Activated T-cell treated with anti-CD3 and anti-CD28 coated beads, Interleukin-2, amount 50 U/mL, for 72 hours (primary cell): ENCODE results near the gene ATP8B1. TPM values are rescaled to one million over a fixed set of nuclear protein-coding genes. Genes with fewer than 3 reads are reported as not detected.

Experiments
- ATAC-seq, 2 donors: fragments of 150-1000 bp; cut with Tn5 transposase; replicated peaks in 1 of 2; 2 replicates each; pipeline ENCODE4 v1.10.0; 2021; ENCODE audit warnings: moderate library complexity in 2 of 2, mild to moderate bottlenecking in 1 of 2
- DNase-seq, 2 donors: peaks; one replicate each; pipeline ENCODE4 v3.0.0; 2021 to 2022; ENCODE audit warnings: mixed read lengths in 1 of 2
- H3K27ac Mint-ChIP-seq: one replicate; pipeline ENCODE4 v1.8.0; 2022; ENCODE audit warnings: mild to moderate bottlenecking, moderate library complexity, mixed read lengths
- H3K27me3 Mint-ChIP-seq: one replicate; pipeline ENCODE4 v1.8.0; 2022; ENCODE audit warnings: low read depth, mixed read lengths
- H3K36me3 Mint-ChIP-seq, 2 donors: one replicate each; pipeline ENCODE4 v1.8.0; 2022; ENCODE audit warnings: mixed read lengths in 2 of 2, mild to moderate bottlenecking in 1 of 2; ENCODE audit not compliant: insufficient read depth in 2 of 2
- H3K4me1 Mint-ChIP-seq: one replicate; pipeline ENCODE4 v1.8.0; 2022; ENCODE audit warnings: low read depth, mixed read lengths
- H3K4me3 Mint-ChIP-seq, 2 donors: one replicate each; pipeline ENCODE4 v1.8.0; 2022; ENCODE audit warnings: mild to moderate bottlenecking in 2 of 2, mixed read lengths in 2 of 2, moderate library complexity in 2 of 2
- H3K9me3 Mint-ChIP-seq, 2 donors: one replicate each; pipeline ENCODE4 v1.8.0; 2022; ENCODE audit warnings: mixed read lengths in 2 of 2
- total RNA-seq, 2 donors: library from RNA; stranded (reverse); gene quantifications; one replicate each; pipeline ENCODE4 v1.2.3, GENCODE V29; 2022

Gene ATP8B1
- total RNA-seq, 2 donors from 2014 or later: not detected

- Mint-ChIP-seq H3K4me1 (no peaks in the 10 kb centered on the region), H3K36me3 (no peaks in the 10 kb centered on the region), H3K9me3 (no peaks in the 10 kb centered on the region), H3K4me3 (no peak overlapping the region), H3K27ac (no peak overlapping the region), H3K27me3 (no peaks in the 10 kb centered on the region)
- ATAC-seq: no peak
- DNase-seq: no peak
Measured at GRCh38 chr18:57764087-57764486, 39.0 kb downstream of the ATP8B1 start.

GRCh38 chr18:57762686-57763085 is 40.4 kb downstream of the ATP8B1 start:
- ATAC-seq (no peak), DNase-seq (no peak)
- no peaks in the 10 kb centered on the region for H3K9me3 Mint-ChIP-seq
- no peaks in the 10 kb centered on the region for H3K4me1 Mint-ChIP-seq
- H3K4me3 Mint-ChIP-seq: no peak overlapping the region
- no peaks in the 10 kb centered on the region for H3K36me3 Mint-ChIP-seq
- no peak overlapping the region for H3K27ac Mint-ChIP-seq
- no peaks in the 10 kb centered on the region for H3K27me3 Mint-ChIP-seq

GRCh38 chr18:57759650-57760049 is 43.5 kb downstream of the ATP8B1 start:
- no peak overlapping the region for H3K27ac Mint-ChIP-seq
- no peak for ATAC-seq
- H3K27me3 Mint-ChIP-seq: no peaks in the 10 kb centered on the region

GRCh38 chr18:57755473-57756067 is 47.5 kb downstream of the ATP8B1 start:
- Mint-ChIP-seq H3K36me3 (no peaks in the 10 kb centered on the region), H3K4me1 (peaks cover 10% of the 10 kb centered on the region)

More at GRCh38 chr18:57759650-57760049, 43.5 kb downstream of the ATP8B1 start:
- no peak for DNase-seq
- H3K9me3 Mint-ChIP-seq: peaks cover 0 to 4% of the 10 kb centered on the region in 2 donors
- H3K36me3 Mint-ChIP-seq: no peaks in the 10 kb centered on the region
- H3K4me1 Mint-ChIP-seq: no peaks in the 10 kb centered on the region
- no peak overlapping the region for H3K4me3 Mint-ChIP-seq

GRCh38 chr18:57754577-57755338 is 48.4 kb downstream of the ATP8B1 start:
- peaks cover 10% of the 10 kb centered on the region for H3K4me1 Mint-ChIP-seq
- no peak overlapping the region for H3K4me3 Mint-ChIP-seq
- DNase-seq (no peak), ATAC-seq (no peak)
- H3K36me3 Mint-ChIP-seq: no peaks in the 10 kb centered on the region
- H3K9me3 Mint-ChIP-seq: peaks cover 0 to 4% of the 10 kb centered on the region in 2 donors
- no peaks in the 10 kb centered on the region for H3K27me3 Mint-ChIP-seq
- no peak overlapping the region for H3K27ac Mint-ChIP-seq

More at GRCh38 chr18:57755473-57756067, 47.5 kb downstream of the ATP8B1 start:
- H3K27me3 Mint-ChIP-seq: no peaks in the 10 kb centered on the region
- H3K27ac Mint-ChIP-seq: no peak overlapping the region
- peaks cover 0 to 4% of the 10 kb centered on the region in 2 donors for H3K9me3 Mint-ChIP-seq
- ATAC-seq: no peak
- no peak overlapping the region for H3K4me3 Mint-ChIP-seq
- DNase-seq: no peak

GRCh38 chr18:57753063-57753462 is 50.1 kb downstream of the ATP8B1 start:
- Mint-ChIP-seq H3K36me3 (no peaks in the 10 kb centered on the region), H3K27ac (no peak overlapping the region), H3K4me3 (no peak overlapping the region), H3K27me3 (no peaks in the 10 kb centered on the region), H3K4me1 (peaks cover 15% of the 10 kb centered on the region), H3K9me3 (peaks cover 0 to 4% of the 10 kb centered on the region in 2 donors)
- ATAC-seq: peak; percentile 58 to 84
- DNase-seq: no peak

GRCh38 chr18:57749604-57749970 is 53.5 kb downstream of the ATP8B1 start:
- ATAC-seq (no peak), DNase-seq (no peak)
- no peaks in the 10 kb centered on the region for H3K9me3 Mint-ChIP-seq
- no peak overlapping the region for H3K27ac Mint-ChIP-seq
- H3K36me3 Mint-ChIP-seq: no peaks in the 10 kb centered on the region
- no peaks in the 10 kb centered on the region for H3K27me3 Mint-ChIP-seq
- peaks cover 15% of the 10 kb centered on the region for H3K4me1 Mint-ChIP-seq
- no peak overlapping the region for H3K4me3 Mint-ChIP-seq

- Mint-ChIP-seq H3K27ac (no peak overlapping the region), H3K9me3 (no peaks in the 10 kb centered on the region), H3K36me3 (no peaks in the 10 kb centered on the region), H3K27me3 (no peaks in the 10 kb centered on the region), H3K4me1 (peaks cover 15% of the 10 kb centered on the region), H3K4me3 (no peak overlapping the region)
- DNase-seq: no peak
- ATAC-seq: no peak
Measured at GRCh38 chr18:57748770-57749603, 54.1 kb downstream of the ATP8B1 start.

GRCh38 chr18:57747809-57748680 is 55.1 kb downstream of the ATP8B1 start:
- H3K27ac Mint-ChIP-seq: no peak overlapping the region
- H3K27me3 Mint-ChIP-seq: no peaks in the 10 kb centered on the region
- peaks cover 13% of the 10 kb centered on the region for H3K4me1 Mint-ChIP-seq
- no peaks in the 10 kb centered on the region for H3K9me3 Mint-ChIP-seq
- H3K36me3 Mint-ChIP-seq: no peaks in the 10 kb centered on the region
- ATAC-seq (no peak), DNase-seq (no peak)
- H3K4me3 Mint-ChIP-seq: no peak overlapping the region

GRCh38 chr18:57744211-57744694 is 58.9 kb downstream of the ATP8B1 start:
- no peak overlapping the region for H3K4me3 Mint-ChIP-seq
- DNase-seq (no peak), ATAC-seq (no peak)
- peaks cover 5% of the 10 kb centered on the region for H3K4me1 Mint-ChIP-seq
- no peaks in the 10 kb centered on the region for H3K27me3 Mint-ChIP-seq
- H3K27ac Mint-ChIP-seq: no peak overlapping the region
- H3K9me3 Mint-ChIP-seq: peaks cover under 1 to 1% of the 10 kb centered on the region in 2 donors
- H3K36me3 Mint-ChIP-seq: peaks cover 0 to under 1% of the 10 kb centered on the region in 2 donors

GRCh38 chr18:57743008-57743407 is 60.1 kb downstream of the ATP8B1 start:
- H3K36me3 Mint-ChIP-seq: peaks cover 1 to 2% of the 10 kb centered on the region in 2 donors
- H3K27ac Mint-ChIP-seq: no peak overlapping the region
- H3K4me3 Mint-ChIP-seq: no peak overlapping the region
- no peaks in the 10 kb centered on the region for H3K4me1 Mint-ChIP-seq
- H3K9me3 Mint-ChIP-seq: peaks cover 3% of the 10 kb centered on the region in 2 donors
- DNase-seq (no peak), ATAC-seq (no peak)
- H3K27me3 Mint-ChIP-seq: no peaks in the 10 kb centered on the region

GRCh38 chr18:57741273-57741672 is 61.8 kb downstream of the ATP8B1 start:
- H3K9me3 Mint-ChIP-seq: peaks cover 3% of the 10 kb centered on the region in 2 donors
- no peaks in the 10 kb centered on the region for H3K4me1 Mint-ChIP-seq
- ATAC-seq: no peak
- no peak overlapping the region for H3K27ac Mint-ChIP-seq
- peaks cover 1 to 2% of the 10 kb centered on the region in 2 donors for H3K36me3 Mint-ChIP-seq
- DNase-seq: no peak
- no peak overlapping the region for H3K4me3 Mint-ChIP-seq
- H3K27me3 Mint-ChIP-seq: no peaks in the 10 kb centered on the region
